Measurements from ENCODE around the gene ATXN7L1. TPM values are rescaled to one million over a fixed set of nuclear protein-coding genes. Genes with fewer than 3 reads are reported as not detected.
A peak's percentile ranks its signal among the peaks of the same experiment; 100 is the strongest.

ATXN7L1 gene
- polyA plus RNA-seq, 1 experiment = 5.5 TPM

GRCh38 chr7:105830405-105831301 lies 45.7 kb downstream of the ATXN7L1 start:
- DNase-seq (ENCODE audit: low read depth, low spot score) = peak; percentile 88
- ChIA-PET CTCF (interaction anchor here (0.6 to 1.1 kb wide), 3 partner anchors 179 to 323 kb away, joined by 3 read pairs; no protein-coding TSS in a partner anchor), POLR2A (interaction anchor here (0.5 to 1.4 kb wide), 7 partner anchors 10 to 479 kb away, joined by 3 to 5 read pairs (median 4); no protein-coding TSS in a partner anchor)
- no peak for TF ChIP-seq CTCF (IDR thresholded peaks at IDR 0.05; ENCODE audit: low read depth, low read length)
- Histone ChIP-seq H3K27ac (ENCODE audit: low read depth, low read length) (peak overlapping the region; percentile 96), H3K9me3 (ENCODE audit: control insufficient read depth, insufficient read depth, low read length) (no peaks in the 10 kb centered on the region), H3K4me3 (ENCODE audit: low read depth, low read length) (no peak overlapping the region), H3K27me3 (ENCODE audit: control insufficient read depth, insufficient read depth, low read length) (no peaks in the 10 kb centered on the region)

DNA sequence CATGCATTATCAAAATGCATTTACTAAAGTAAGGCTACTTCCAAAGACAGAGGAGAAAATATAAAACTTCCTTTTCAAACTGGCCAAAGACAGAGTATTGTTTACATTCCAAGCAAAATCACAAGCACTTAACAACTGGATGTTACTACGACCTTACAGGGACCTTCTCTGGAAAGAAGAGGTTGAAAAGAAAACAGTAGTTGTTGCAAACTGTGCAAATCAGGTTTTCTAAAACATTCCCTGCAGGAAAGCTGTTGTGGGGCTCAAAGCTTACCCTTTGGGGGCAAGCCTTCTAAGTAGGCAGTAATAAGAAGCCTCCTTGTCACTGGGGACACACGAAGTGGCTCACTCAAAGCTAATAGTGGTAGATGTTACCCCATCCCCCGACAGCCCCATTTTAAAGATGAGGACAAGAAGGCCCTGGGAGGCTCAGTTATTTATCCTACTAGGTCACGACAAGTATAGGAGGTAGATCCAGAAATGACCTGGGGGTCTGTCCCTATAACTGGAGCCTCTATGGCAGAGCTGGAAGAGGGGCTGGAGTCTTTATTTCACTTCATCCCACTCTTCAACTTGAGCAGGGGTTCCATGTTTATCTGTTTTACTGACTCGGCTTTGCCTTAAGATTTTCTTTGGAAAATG lies 46.6 kb downstream of the ATXN7L1 start:
- 0 out of 2 replicates have a peak overlapping the region, but pooled peaks have one; percentile 1 for H3K4me3 ChIP-seq (ENCODE audit: low read depth, low read length)
- peak overlapping the region; percentile 96 for H3K27ac ChIP-seq (ENCODE audit: low read depth, low read length)
- no peak for TF ChIP-seq CTCF (IDR thresholded peaks at IDR 0.05; ENCODE audit: low read depth, low read length)
- no peaks in the 10 kb centered on the region for H3K9me3 ChIP-seq (ENCODE audit: control insufficient read depth, insufficient read depth, low read length)
- ChIA-PET POLR2A (interaction anchor here (0.9 to 1.4 kb wide), 4 partner anchors 11 to 213 kb away, joined by 3 to 5 read pairs (median 4); no protein-coding TSS in a partner anchor), CTCF (no interaction called here)
- DNase-seq (ENCODE audit: low read depth, low spot score) = no peak
- no peaks in the 10 kb centered on the region for H3K27me3 ChIP-seq (ENCODE audit: control insufficient read depth, insufficient read depth, low read length)

DNA sequence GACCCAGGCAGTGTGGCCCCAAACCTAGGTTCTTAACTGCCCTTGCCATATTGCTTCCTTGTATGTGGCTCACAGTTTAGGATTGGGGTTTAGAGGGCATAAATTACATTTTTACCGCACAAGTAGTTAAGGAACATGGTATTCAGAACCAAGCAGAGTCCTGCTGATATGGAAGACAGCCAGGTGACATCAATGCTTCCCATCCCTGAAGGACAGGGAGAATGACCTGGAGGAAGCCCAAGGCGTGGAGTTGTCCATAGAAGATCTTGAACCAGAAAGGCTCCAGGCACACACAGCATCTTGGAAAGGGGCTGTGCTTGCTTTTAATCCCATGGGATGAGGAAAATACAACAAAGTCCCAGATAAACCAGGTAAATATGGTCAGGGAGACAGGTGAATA lies 48.3 kb downstream of the ATXN7L1 start:
- ChIA-PET CTCF (no interaction called here), POLR2A (no interaction called here)
- Histone ChIP-seq H3K9me3 (ENCODE audit: control insufficient read depth, insufficient read depth, low read length) (no peaks in the 10 kb centered on the region), H3K4me3 (ENCODE audit: low read depth, low read length) (no peak overlapping the region), H3K27me3 (ENCODE audit: control insufficient read depth, insufficient read depth, low read length) (no peaks in the 10 kb centered on the region), H3K27ac (ENCODE audit: low read depth, low read length) (no peak overlapping the region)
- no peak for DNase-seq (ENCODE audit: low read depth, low spot score)
- TF ChIP-seq CTCF (IDR thresholded peaks at IDR 0.05; ENCODE audit: low read depth, low read length) = no peak

GRCh38 chr7:105827151-105827875 lies 49.1 kb downstream of the ATXN7L1 start:
- H3K27ac ChIP-seq (ENCODE audit: low read depth, low read length) = no peak overlapping the region
- no peak overlapping the region for H3K4me3 ChIP-seq (ENCODE audit: low read depth, low read length)
- ChIA-PET CTCF (no interaction called here), POLR2A (no interaction called here)
- H3K9me3 ChIP-seq (ENCODE audit: control insufficient read depth, insufficient read depth, low read length) = no peaks in the 10 kb centered on the region
- DNase-seq (ENCODE audit: low read depth, low spot score) = no peak
- TF ChIP-seq CTCF (IDR thresholded peaks at IDR 0.05; ENCODE audit: low read depth, low read length) = no peak
- H3K27me3 ChIP-seq (ENCODE audit: control insufficient read depth, insufficient read depth, low read length) = no peaks in the 10 kb centered on the region
